GM12873 (cell line): ENCODE data around the gene RPL28.

ENCODE experiments used
- CTCF ChIP-seq: IDR thresholded peaks from 2 replicates; pipeline ENCODE4 v1.5.1; 2012; ENCODE audit warnings: low read depth, mild to moderate bottlenecking, moderate library complexity, low read length, control low read depth; ENCODE audit not compliant: insufficient read depth; ENCODE audit errors: missing control alignments

RPL28 gene

GRCh38 chr19:55341595-55342531 lies 43.9 kb upstream of the RPL28 start:
- no peak for TF ChIP-seq CTCF

- TF ChIP-seq CTCF = no peak
These were observed 41.3 kb upstream of the RPL28 start for GRCh38 chr19:55344444-55344843.

GRCh38 chr19:55345101-55345817 lies 40.5 kb upstream of the RPL28 start:
- TF ChIP-seq CTCF = no peak

- TF ChIP-seq CTCF = no peak
These were observed 39.7 kb upstream of the RPL28 start for GRCh38 chr19:55345818-55346724.

- no peak for TF ChIP-seq CTCF
These were observed 38.8 kb upstream of the RPL28 start for GRCh38 chr19:55346725-55347441.

GRCh38 chr19:55347442-55348009 lies 38.2 kb upstream of the RPL28 start:
- no peak for TF ChIP-seq CTCF
